Measurements from ENCODE around the gene ITLN1.
A peak's percentile ranks its signal among the peaks of the same experiment; 100 is the strongest.

ITLN1 gene

GRCh38 chr1:160866695-160867260 lies 18.2 kb downstream of the ITLN1 start:
- no peaks in the 10 kb centered on the region for H3K36me3 Mint-ChIP-seq
- no peak overlapping the region for H3K27ac Mint-ChIP-seq
- peaks cover 15% of the 10 kb centered on the region for H3K4me1 Mint-ChIP-seq
- no peaks in the 10 kb centered on the region for H3K27me3 Mint-ChIP-seq
- no peaks in the 10 kb centered on the region for H3K9me3 Mint-ChIP-seq
- no peak overlapping the region for H3K4me3 Mint-ChIP-seq

DNA sequence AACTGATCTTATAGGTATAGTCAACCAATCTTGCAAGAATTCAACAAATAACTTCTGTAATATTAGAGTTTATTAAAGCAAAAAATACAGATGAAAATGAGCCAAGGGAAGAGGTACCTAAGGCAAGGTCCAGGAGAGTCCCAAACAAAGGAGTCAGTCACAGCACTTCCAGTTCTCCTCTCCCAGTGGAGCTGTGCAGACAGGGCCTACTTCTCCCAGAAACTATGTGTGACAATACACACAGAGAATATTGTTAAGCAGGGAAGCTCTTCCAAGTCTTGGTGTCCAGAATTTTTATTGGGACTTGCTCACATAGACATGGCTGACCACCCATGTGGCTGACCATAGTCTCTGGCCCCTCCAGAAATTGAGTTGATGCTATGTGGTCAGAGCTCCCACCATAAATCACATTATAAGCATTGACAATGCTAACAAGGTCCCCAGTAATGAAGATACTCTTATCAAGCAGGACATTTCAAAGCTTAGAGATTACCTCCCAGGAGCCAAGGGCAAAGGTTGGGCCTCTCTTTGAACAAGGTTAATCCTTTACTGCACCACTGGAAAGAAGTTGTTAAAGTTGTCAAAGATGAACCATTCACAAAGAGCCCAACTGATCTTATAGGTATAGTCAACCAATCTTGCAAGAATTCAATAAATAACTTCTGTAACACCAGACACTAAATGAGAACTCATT lies 18.8 kb downstream of the ITLN1 start:
- H3K36me3 Mint-ChIP-seq, result no peaks in the 10 kb centered on the region
- no peaks in the 10 kb centered on the region for H3K27me3 Mint-ChIP-seq
- H3K9me3 Mint-ChIP-seq, result no peaks in the 10 kb centered on the region
- peaks cover 15% of the 10 kb centered on the region for H3K4me1 Mint-ChIP-seq
- H3K27ac Mint-ChIP-seq, result no peak overlapping the region
- H3K4me3 Mint-ChIP-seq, result no peak overlapping the region

DNA sequence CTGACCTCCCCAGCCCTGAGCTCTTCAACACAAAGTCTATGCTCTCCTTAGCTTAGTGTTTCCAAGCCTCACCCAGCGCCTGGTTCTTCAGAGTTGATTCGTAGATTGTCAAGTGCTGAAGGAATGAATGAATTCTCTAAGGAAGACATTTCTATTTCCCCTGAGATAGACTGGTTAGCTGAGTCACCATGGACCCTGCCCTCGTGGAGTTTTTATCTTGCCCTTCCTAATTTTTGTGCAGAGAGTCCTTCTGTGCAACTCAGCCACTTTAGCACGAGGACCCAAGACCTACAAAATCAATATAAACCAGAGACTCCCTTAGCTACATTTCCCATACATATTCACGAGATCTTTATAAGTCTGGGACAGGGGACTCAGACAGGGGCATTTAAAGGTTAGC lies 19.6 kb downstream of the ITLN1 start:
- Mint-ChIP-seq H3K27ac (no peak overlapping the region), H3K4me3 (no peak overlapping the region), H3K4me1 (peaks cover 15% of the 10 kb centered on the region), H3K27me3 (no peaks in the 10 kb centered on the region), H3K9me3 (no peaks in the 10 kb centered on the region), H3K36me3 (no peaks in the 10 kb centered on the region)

- Mint-ChIP-seq H3K27me3 (no peaks in the 10 kb centered on the region), H3K27ac (no peak overlapping the region)
These were observed 20.8 kb downstream of the ITLN1 start for GRCh38 chr1:160864173-160864572.

GRCh38 chr1:160863774-160864131 lies 21.2 kb downstream of the ITLN1 start:
- no peaks in the 10 kb centered on the region for H3K9me3 Mint-ChIP-seq
- no peak overlapping the region for H3K4me3 Mint-ChIP-seq
- no peaks in the 10 kb centered on the region for H3K27me3 Mint-ChIP-seq
- no peak overlapping the region for H3K27ac Mint-ChIP-seq
- no peaks in the 10 kb centered on the region for H3K36me3 Mint-ChIP-seq
- H3K4me1 Mint-ChIP-seq, result peaks cover 15% of the 10 kb centered on the region

More at GRCh38 chr1:160864173-160864572, 20.8 kb downstream of the ITLN1 start:
- H3K36me3 Mint-ChIP-seq, result no peaks in the 10 kb centered on the region
- no peak overlapping the region for H3K4me3 Mint-ChIP-seq
- H3K4me1 Mint-ChIP-seq, result peaks cover 15% of the 10 kb centered on the region
- H3K9me3 Mint-ChIP-seq, result no peaks in the 10 kb centered on the region

GRCh38 chr1:160863061-160863773 lies 21.8 kb downstream of the ITLN1 start:
- Mint-ChIP-seq H3K27me3 (no peaks in the 10 kb centered on the region), H3K9me3 (no peaks in the 10 kb centered on the region), H3K36me3 (no peaks in the 10 kb centered on the region), H3K4me1 (peaks cover 14% of the 10 kb centered on the region), H3K27ac (no peak overlapping the region), H3K4me3 (no peak overlapping the region)

DNA sequence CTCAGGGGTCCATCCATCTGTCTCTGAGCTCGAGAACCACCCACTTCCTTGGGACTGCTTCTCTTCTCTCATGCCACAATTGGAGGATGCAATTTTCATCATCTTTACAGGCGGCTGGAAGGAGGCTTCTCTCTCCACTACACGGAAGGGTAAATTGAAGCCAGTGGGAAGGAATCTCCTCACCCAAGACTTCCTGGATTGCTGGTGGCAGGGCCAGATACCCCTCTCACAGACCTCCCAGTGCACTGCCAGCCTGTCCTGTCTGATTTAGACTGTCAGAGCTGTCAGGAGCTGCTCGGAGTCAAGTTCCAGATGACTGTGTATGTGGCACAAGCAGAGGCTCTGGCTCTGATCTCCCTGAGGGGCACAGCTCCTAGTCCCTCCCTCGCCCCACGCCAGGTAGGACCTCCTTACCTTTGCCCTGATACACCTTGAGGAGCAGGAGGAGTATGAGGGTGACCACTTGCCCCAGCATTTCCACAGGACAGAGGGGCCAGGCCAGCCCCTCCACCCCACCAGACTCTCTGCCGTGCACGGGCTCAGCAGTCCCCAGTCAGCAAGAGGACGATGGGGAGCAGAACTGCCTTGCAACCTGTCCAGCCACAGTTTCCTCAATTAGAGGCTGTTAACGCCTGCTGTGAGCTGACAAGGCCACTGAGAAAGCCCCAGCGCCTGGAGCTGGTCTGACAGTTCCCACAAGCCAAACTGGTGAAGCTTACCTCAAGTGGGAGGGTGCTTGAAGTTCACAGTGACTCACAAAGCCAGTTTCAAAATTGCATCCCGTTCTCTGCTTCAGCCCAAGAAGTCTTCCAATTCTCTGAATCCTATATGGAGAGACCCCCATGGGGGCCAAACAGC lies 22.5 kb downstream of the ITLN1 start, which contains the start of gene CD244:
Gene CD244 (minus strand): TSS at position 685 of the 858 bp plus-strand sequence. CDS start 210 bp downstream, at position 475.
- H3K27ac Mint-ChIP-seq, result no peak within 1 kb of the TSS
- H3K9me3 Mint-ChIP-seq, result no peaks in the 10 kb centered on the region
- no peaks in the 10 kb centered on the region for H3K27me3 Mint-ChIP-seq
- peaks cover 8% of the 10 kb centered on the region for H3K4me1 Mint-ChIP-seq
- peak within 1 kb of the TSS; percentile 73 for H3K4me3 Mint-ChIP-seq
- H3K36me3 Mint-ChIP-seq, result no peaks in the 10 kb centered on the region

DNA sequence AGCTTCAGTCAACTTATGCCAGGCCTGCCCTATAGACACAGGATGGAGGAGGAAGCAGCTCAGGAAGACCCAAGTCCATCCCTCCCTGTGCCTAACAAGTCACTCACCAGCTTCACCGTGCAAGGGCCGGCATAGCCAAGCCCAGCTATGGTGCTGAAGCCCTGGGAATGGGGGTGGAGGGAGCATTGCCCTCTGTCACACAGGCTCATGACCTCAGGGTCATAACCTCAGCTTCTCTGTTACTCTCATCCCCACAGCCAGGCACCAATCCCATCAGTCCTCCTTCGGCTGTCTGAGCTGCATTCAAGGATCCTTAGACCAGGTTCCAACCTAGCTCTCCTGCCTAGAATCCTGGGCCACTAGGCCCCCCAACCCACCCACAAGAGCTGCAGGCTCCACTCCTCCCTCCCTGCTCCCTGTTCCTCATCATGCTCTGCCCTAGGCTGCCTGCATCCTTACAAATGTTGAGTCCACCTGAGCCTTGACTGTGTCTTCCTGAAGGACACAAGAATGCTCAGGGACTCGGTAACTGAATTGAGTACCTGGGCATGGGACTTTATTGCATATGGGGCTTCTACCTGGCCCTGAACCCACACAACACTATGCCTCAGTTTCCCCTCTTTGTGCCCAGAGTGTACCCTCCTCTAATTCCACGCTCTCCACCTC lies 24.0 kb downstream of the ITLN1 start:
- H3K4me3 Mint-ChIP-seq, result peak overlapping the region; percentile 63
- peaks cover 8% of the 10 kb centered on the region for H3K4me1 Mint-ChIP-seq
- H3K27ac Mint-ChIP-seq, result no peak overlapping the region
- no peaks in the 10 kb centered on the region for H3K27me3 Mint-ChIP-seq
- no peaks in the 10 kb centered on the region for H3K36me3 Mint-ChIP-seq
- no peaks in the 10 kb centered on the region for H3K9me3 Mint-ChIP-seq

DNA sequence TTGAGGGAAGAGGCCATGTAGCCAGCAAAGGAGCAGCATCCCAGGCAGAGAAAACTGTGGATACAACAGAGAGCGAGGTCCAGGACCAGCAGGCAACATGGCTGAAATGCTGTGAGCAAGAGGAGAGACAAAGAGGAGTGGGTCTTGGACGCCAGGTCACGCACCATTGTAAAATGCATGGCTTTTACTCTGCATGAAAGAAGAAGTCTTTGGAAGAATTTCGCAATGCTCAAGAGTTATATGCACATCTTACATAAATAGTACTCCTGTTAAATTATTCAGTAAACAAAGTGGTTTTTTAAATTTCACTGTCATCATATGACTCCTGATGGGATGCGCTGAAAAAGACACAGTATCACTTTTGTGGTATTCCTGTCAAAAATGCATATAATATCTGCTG lies 25.8 kb downstream of the ITLN1 start:
- Mint-ChIP-seq H3K27ac (no peak overlapping the region), H3K4me1 (peaks cover 8% of the 10 kb centered on the region), H3K27me3 (no peaks in the 10 kb centered on the region), H3K9me3 (no peaks in the 10 kb centered on the region), H3K4me3 (peak overlapping the region; percentile 15), H3K36me3 (no peaks in the 10 kb centered on the region)

DNA sequence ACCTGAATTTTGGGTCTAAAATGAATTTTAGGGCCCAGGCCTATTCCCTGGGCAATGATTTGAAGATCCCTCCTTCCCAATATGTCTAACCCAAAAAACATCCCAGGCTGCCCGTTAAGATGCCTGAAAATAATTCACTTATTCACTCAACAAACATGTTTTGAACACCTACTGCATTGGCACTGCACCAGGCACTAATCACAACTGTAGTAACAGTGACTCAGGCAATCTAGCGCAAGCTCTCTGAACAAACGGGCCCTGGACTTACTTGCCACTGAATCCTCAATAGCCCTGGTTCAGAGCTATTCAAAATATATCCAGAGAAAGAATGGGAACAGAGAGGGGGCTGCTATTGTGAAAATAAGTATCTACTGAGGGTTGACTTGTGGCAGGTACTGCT lies 26.5 kb downstream of the ITLN1 start:
- Mint-ChIP-seq H3K27ac (no peak overlapping the region), H3K36me3 (no peaks in the 10 kb centered on the region), H3K4me3 (no peak overlapping the region), H3K9me3 (no peaks in the 10 kb centered on the region), H3K4me1 (peaks cover 4% of the 10 kb centered on the region), H3K27me3 (no peaks in the 10 kb centered on the region)

DNA sequence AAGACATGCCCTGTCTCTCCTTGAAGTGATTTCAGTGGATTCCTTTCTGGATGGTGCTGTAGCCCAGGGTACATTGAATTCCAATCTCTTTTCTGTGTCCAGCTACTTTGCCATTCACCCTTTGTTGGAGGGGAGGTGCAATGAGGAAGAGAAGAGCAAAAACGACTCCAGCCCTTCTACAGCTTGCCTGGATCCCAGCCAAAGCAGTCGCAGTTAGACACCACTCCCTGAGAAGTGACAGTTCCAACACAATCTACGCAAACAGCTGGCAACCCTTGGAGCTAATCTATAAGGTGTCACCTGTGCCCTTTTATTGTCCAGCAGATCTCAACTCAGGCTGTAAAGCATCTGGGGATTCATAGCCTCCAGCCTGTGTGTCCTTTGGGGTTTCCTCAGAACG lies 26.9 kb downstream of the ITLN1 start:
- H3K4me3 Mint-ChIP-seq, result no peak overlapping the region
- H3K27ac Mint-ChIP-seq, result no peak overlapping the region
- H3K36me3 Mint-ChIP-seq, result no peaks in the 10 kb centered on the region
- H3K27me3 Mint-ChIP-seq, result no peaks in the 10 kb centered on the region
- H3K9me3 Mint-ChIP-seq, result no peaks in the 10 kb centered on the region
- H3K4me1 Mint-ChIP-seq, result peaks cover 3% of the 10 kb centered on the region

DNA sequence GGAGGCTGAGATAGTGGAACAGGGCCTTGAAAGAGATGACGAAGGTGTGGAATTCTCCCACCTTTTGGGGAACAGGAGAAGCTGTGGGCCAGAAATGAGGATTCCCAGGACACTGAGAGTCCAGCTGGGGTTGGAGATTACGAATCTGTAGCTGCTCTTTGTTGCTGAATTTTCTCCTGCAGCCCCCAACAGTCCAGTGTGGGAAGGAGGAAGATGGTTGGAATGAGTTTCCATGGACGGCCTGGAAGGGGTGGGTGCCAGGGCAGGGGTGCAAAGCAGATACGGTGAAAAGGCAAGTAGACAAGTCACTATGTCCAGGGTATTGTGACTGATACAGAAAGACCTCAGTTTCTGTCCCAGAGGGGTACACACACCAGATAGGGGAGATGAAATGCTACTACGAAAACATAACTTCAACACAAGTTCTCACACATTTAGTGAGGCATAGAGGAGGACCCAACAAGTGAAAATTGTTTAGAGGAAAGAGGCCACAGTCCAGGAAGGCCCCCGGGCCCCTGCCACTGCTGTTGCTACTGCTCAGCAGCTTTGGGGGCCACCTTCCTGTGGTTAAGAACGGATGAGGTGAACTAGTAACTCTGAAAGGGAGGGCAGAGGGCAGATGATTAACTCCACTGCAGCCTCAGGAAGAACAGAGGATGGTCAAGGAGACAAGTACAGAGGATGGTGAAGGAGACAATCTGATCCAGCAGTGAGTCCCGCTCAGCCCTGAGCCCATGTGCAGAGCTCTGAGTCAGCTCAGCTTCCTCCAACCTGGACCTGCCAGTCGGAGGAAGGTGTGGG lies 29.6 kb downstream of the ITLN1 start:
- Mint-ChIP-seq H3K27ac (no peak overlapping the region), H3K4me3 (no peak overlapping the region), H3K9me3 (no peaks in the 10 kb centered on the region), H3K36me3 (no peaks in the 10 kb centered on the region), H3K27me3 (no peaks in the 10 kb centered on the region), H3K4me1 (no peaks in the 10 kb centered on the region)

- Mint-ChIP-seq H3K9me3 (no peaks in the 10 kb centered on the region), H3K27me3 (no peaks in the 10 kb centered on the region), H3K4me1 (no peaks in the 10 kb centered on the region), H3K4me3 (no peak overlapping the region), H3K36me3 (no peaks in the 10 kb centered on the region), H3K27ac (no peak overlapping the region)
These were observed 31.2 kb downstream of the ITLN1 start for GRCh38 chr1:160853754-160854153.

GRCh38 chr1:160853014-160853413 lies 32.0 kb downstream of the ITLN1 start:
- Mint-ChIP-seq H3K36me3 (no peaks in the 10 kb centered on the region), H3K9me3 (no peaks in the 10 kb centered on the region), H3K27ac (no peak overlapping the region), H3K27me3 (no peaks in the 10 kb centered on the region), H3K4me1 (no peaks in the 10 kb centered on the region), H3K4me3 (no peak overlapping the region)

All from activated naive CD4-positive, alpha-beta T cell treated with anti-CD3 and anti-CD28 coated beads, Interleukin-2, amount 50 U/mL, for 24 hours (primary cell).